NK-92 (cell line): ENCODE results near the gene PIGP.
"Not testable (repeated sequence)": the region's sequence is repeated elsewhere in the genome, so short reads cannot be mapped to it uniquely, and the experiment has no call there.

Experiments
- DNase-seq: peaks from one replicate; lab custom pipeline; 2025; ENCODE audit not compliant: unreplicated experiment; lab: John Stamatoyannopoulos, UW

Gene PIGP

GRCh38 chr21:37076087-37076850 is 3.4 kb upstream of the PIGP start:
- no peak for DNase-seq

GRCh38 chr21:37075214-37075770 is 2.4 kb upstream of the PIGP start:
- DNase-seq: no peak

GRCh38 chr21:37074546-37074945 is 1.7 kb upstream of the PIGP start:
- no peak for DNase-seq

- DNase-seq: no peak
These were observed 1.3 kb upstream of the PIGP start for GRCh38 chr21:37074197-37074510.

GRCh38 chr21:37073417-37074196 is 736 bp upstream of the PIGP start:
- no peak for DNase-seq

- no peak for DNase-seq
These were observed 440 bp downstream of the PIGP start for GRCh38 chr21:37072274-37072987.

- no peak for DNase-seq
These were observed 1.2 kb downstream of the PIGP start for GRCh38 chr21:37071561-37072273.

GRCh38 chr21:37065561-37066177 is 7.2 kb downstream of the PIGP start:
- DNase-seq: no peak

GRCh38 chr21:37064841-37065240 is 8.0 kb downstream of the PIGP start:
- DNase-seq: no peak

- no peak for DNase-seq
These were observed 9.4 kb downstream of the PIGP start for GRCh38 chr21:37063433-37063832.

GRCh38 chr21:37062593-37062935 is 10.3 kb downstream of the PIGP start:
- no peak for DNase-seq

GRCh38 chr21:37061926-37062592 is 10.8 kb downstream of the PIGP start:
- no peak for DNase-seq

GRCh38 chr21:37060296-37060695 is 12.6 kb downstream of the PIGP start:
- DNase-seq: no peak

GRCh38 chr21:37059181-37059580 is 13.7 kb downstream of the PIGP start:
- no peak for DNase-seq

GRCh38 chr21:37058261-37058660 is 14.6 kb downstream of the PIGP start:
- DNase-seq: no peak

GRCh38 chr21:37057614-37058013 is 15.3 kb downstream of the PIGP start:
- no peak for DNase-seq

- DNase-seq: no peak
These were observed 17.5 kb downstream of the PIGP start for GRCh38 chr21:37055271-37055855.

- not testable (repeated sequence) for DNase-seq
These were observed 23.1 kb downstream of the PIGP start for GRCh38 chr21:37049741-37050140.

GRCh38 chr21:37047079-37047478 is 25.8 kb downstream of the PIGP start:
- DNase-seq: no peak

- no peak for DNase-seq
These were observed 27.3 kb downstream of the PIGP start for GRCh38 chr21:37045556-37045955.
